Body of pancreas (tissue), 4 donors: Measurements from ENCODE around the gene EPHA4.

Source experiments
- CTCF ChIP-seq, 7 experiments: fragments of 450-650 bp in 4 of 7; fragments of 200-600 bp in 3 of 7; sonication (generic) in 3 of 7; IDR thresholded peaks; one replicate each; pipeline ENCODE4 v1.5.1; 2016 to 2019; ENCODE audit warnings: antibody characterized with exemption in 7 of 7
- POLR2A ChIP-seq, 3 donors: fragments of 450-650 bp; IDR thresholded peaks; one replicate each; pipeline ENCODE4 v1.6.1; 2016; ENCODE audit warnings: antibody characterized with exemption in 3 of 3, mild to moderate bottlenecking in 2 of 3

GRCh38 chr2:221388891-221389290 lies 183.2 kb downstream of the EPHA4 start:
- TF ChIP-seq CTCF (IDR thresholded peaks at IDR 0.05) (no peak), POLR2A (IDR thresholded peaks at IDR 0.05) (no peak)
